H1 (cell line): ENCODE results near the gene C3orf52. TPM values are rescaled to one million over a fixed set of nuclear protein-coding genes. Genes with fewer than 3 reads are reported as not detected.

Experiments
- CTCF ChIA-PET: fragments of 300-600 bp; sonication (Branson Sonifier 250); formaldehyde crosslinking; loops from one replicate; lab custom pipeline; 2021; ENCODE audit not compliant: partially characterized antibody; lab: Charles Lee
- POLR2A ChIA-PET: fragments of 300-600 bp; sonication (Branson Sonifier 250); formaldehyde crosslinking; loops from one replicate; lab custom pipeline; 2021; ENCODE audit warnings: inconsistent platforms; ENCODE audit not compliant: partially characterized antibody; lab: Charles Lee
- DNase-seq, 2 experiments: peaks; one replicate each; pipeline versions ENCODE4 v3.0.0 to v3.0.0-alpha.2; 2010 to 2022; ENCODE audit warnings: low spot score in 2 of 2, low read depth in 1 of 2, mixed read lengths in 1 of 2
- FAIRE-seq: peaks from 2 replicates; lab custom pipeline; 2011; peaks lifted over from hg19 to GRCh38; lab: Jason Lieb, UNC
- H2AFZ ChIP-seq: 2 replicates; pipeline ENCODE4 v1.8.1; 2012; ENCODE audit warnings: low read length, inconsistent platforms
- H2AK5ac ChIP-seq: 2 replicates; pipeline ENCODE4 v1.6.1; 2013; ENCODE audit warnings: low read depth, low read length
- H2BK120ac ChIP-seq: replicated peaks from 2 replicates; pipeline ENCODE3; 2013; ENCODE audit warnings: low read depth, low read length, inconsistent platforms
- H2BK12ac ChIP-seq: 2 replicates; pipeline ENCODE4 v1.6.1; 2013; ENCODE audit warnings: low read depth, low read length
- H2BK15ac ChIP-seq: 2 replicates; pipeline ENCODE4 v1.6.1; 2013; ENCODE audit warnings: low read length
- H2BK20ac ChIP-seq: 2 replicates; pipeline ENCODE4 v1.6.1; 2013; ENCODE audit warnings: low read length
- H2BK5ac ChIP-seq: 2 replicates; pipeline ENCODE4 v1.6.1; 2013; ENCODE audit warnings: low read depth, low read length
- H3K14ac ChIP-seq: 2 replicates; pipeline ENCODE4 v1.6.1; 2013; ENCODE audit warnings: inconsistent platforms; ENCODE audit not compliant: insufficient read length
- H3K18ac ChIP-seq: 2 replicates; pipeline ENCODE4 v1.6.1; 2013; ENCODE audit warnings: low read length; ENCODE audit errors: extremely low read depth
- H3K23ac ChIP-seq: 2 replicates; pipeline ENCODE4 v1.6.1; 2013; ENCODE audit warnings: inconsistent platforms; ENCODE audit not compliant: insufficient read length
- H3K23me2 ChIP-seq: 2 replicates; pipeline ENCODE4 v1.6.1; 2013; ENCODE audit warnings: low read depth, low read length
- H3K27ac ChIP-seq: 2 replicates; pipeline ENCODE4 v1.6.1; 2011; ENCODE audit warnings: low read depth, low read length, inconsistent platforms
- H3K27me3 ChIP-seq, 4 experiments: replicated peaks in 1 of 4; 1 replicate in 1 of 4; 2 replicates in 3 of 4; pipeline versions ENCODE4 v1.6.1 to v1.8.1; 2011 to 2013; ENCODE audit warnings: low read length in 3 of 4, mild to moderate bottlenecking in 3 of 4, inconsistent platforms in 2 of 4, mixed read lengths in 2 of 4, moderate library complexity in 1 of 4; ENCODE audit not compliant: control insufficient read depth in 3 of 4, insufficient read depth in 3 of 4; ENCODE audit errors: extremely low read depth in 1 of 4
- H3K36me3 ChIP-seq, 4 experiments: 2 replicates each; pipeline versions ENCODE4 v1.6.1 to v1.8.1; 2011 to 2013; ENCODE audit warnings: mild to moderate bottlenecking in 4 of 4, low read length in 3 of 4, moderate library complexity in 2 of 4, control low read depth in 1 of 4, inconsistent platforms in 1 of 4; ENCODE audit not compliant: insufficient read depth in 4 of 4, control insufficient read depth in 2 of 4
- H3K4ac ChIP-seq: replicated peaks from 2 replicates; pipeline ENCODE3; 2013; ENCODE audit warnings: low read length, low read depth, mixed read lengths, inconsistent platforms; ENCODE audit not compliant: insufficient read length
- H3K4me1 ChIP-seq, 4 experiments: replicated peaks in 1 of 4; 1 replicate in 1 of 4; 2 replicates in 3 of 4; pipeline versions ENCODE4 v1.6.1 to v1.8.1; 2011 to 2013; ENCODE audit warnings: low read length in 3 of 4, inconsistent platforms in 2 of 4, mixed read lengths in 1 of 4; ENCODE audit not compliant: insufficient read depth in 4 of 4, control insufficient read depth in 3 of 4
- H3K4me2 ChIP-seq, 2 experiments: 2 replicates each; pipeline versions ENCODE4 v1.6.1 to v1.8.1; 2011 to 2013; ENCODE audit warnings: low read depth in 2 of 2, low read length in 2 of 2, control low read depth in 1 of 2, inconsistent platforms in 1 of 2, mild to moderate bottlenecking in 1 of 2; ENCODE audit not compliant: insufficient read depth in 1 of 2
- H3K4me3 ChIP-seq, 4 experiments: fragments of 200-600, 300-600 bp in 1 of 4; sonication (generic), shearing (Covaris generic), sonication (Bioruptor Twin) in 1 of 4; 2 replicates each; pipeline versions ENCODE4 v1.5.1 to v1.8.1; 2011 to 2016; ENCODE audit warnings: low read length in 4 of 4, low read depth in 3 of 4, control low read depth in 2 of 4, inconsistent platforms in 2 of 4, mild to moderate bottlenecking in 2 of 4, mixed read lengths in 1 of 4, moderate library complexity in 1 of 4; ENCODE audit not compliant: insufficient read depth in 2 of 4; ENCODE audit errors: extremely low read depth in 1 of 4
- H3K56ac ChIP-seq: replicated peaks from 2 replicates; pipeline ENCODE3; 2013; ENCODE audit warnings: low read depth, mild to moderate bottlenecking, mixed read lengths, low read length, inconsistent platforms; ENCODE audit not compliant: insufficient read length
- H3K79me1 ChIP-seq: 2 replicates; pipeline ENCODE4 v1.6.1; 2013; ENCODE audit warnings: low read depth, low read length, control low read depth
- H3K79me2 ChIP-seq, 2 experiments: 2 replicates each; pipeline versions ENCODE4 v1.6.1 to v1.8.1; 2012 to 2013; ENCODE audit warnings: low read length in 2 of 2, mild to moderate bottlenecking in 2 of 2, inconsistent platforms in 1 of 2; ENCODE audit not compliant: insufficient read depth in 2 of 2, control insufficient read depth in 1 of 2
- H3K9ac ChIP-seq, 4 experiments: replicated peaks in 1 of 4; 1 replicate in 1 of 4; 2 replicates in 3 of 4; pipeline versions ENCODE4 v1.6.1 to v1.8.1; 2011 to 2013; ENCODE audit warnings: low read depth in 3 of 4, low read length in 3 of 4, control low read depth in 2 of 4, mild to moderate bottlenecking in 2 of 4, moderate library complexity in 2 of 4, inconsistent platforms in 1 of 4; ENCODE audit errors: extremely low read depth in 1 of 4
- H3K9me3 ChIP-seq, 2 experiments: 2 replicates each; pipeline versions ENCODE4 v1.6.1 to v1.8.1; 2012 to 2013; ENCODE audit warnings: mild to moderate bottlenecking in 2 of 2, moderate library complexity in 2 of 2, control low read depth in 1 of 2, inconsistent platforms in 1 of 2, low read depth in 1 of 2, low read length in 1 of 2, mixed read lengths in 1 of 2; ENCODE audit not compliant: insufficient read depth in 2 of 2
- H4K20me1 ChIP-seq, 2 experiments: replicated peaks in 1 of 2; 2 replicates each; pipeline versions ENCODE3 to v1.8.1; 2011 to 2013; ENCODE audit warnings: inconsistent platforms in 2 of 2, low read length in 2 of 2, mild to moderate bottlenecking in 1 of 2; ENCODE audit not compliant: insufficient read depth in 2 of 2, control insufficient read depth in 1 of 2
- H4K5ac ChIP-seq: 2 replicates; pipeline ENCODE4 v1.6.1; 2013; ENCODE audit warnings: low read length, low read depth, mixed read lengths, inconsistent platforms; ENCODE audit not compliant: insufficient read length
- H4K8ac ChIP-seq: 2 replicates; pipeline ENCODE4 v1.8.0; 2013; ENCODE audit warnings: mild to moderate bottlenecking, moderate library complexity, low read length, inconsistent platforms; ENCODE audit not compliant: insufficient read depth; ENCODE audit errors: extremely low read depth
- H4K91ac ChIP-seq: replicated peaks from 2 replicates; pipeline ENCODE3; 2013; ENCODE audit warnings: low read length, mixed read lengths, inconsistent platforms; ENCODE audit not compliant: insufficient read length
- HDAC2 ChIP-seq, 2 experiments: fragments of 300-600 bp in 1 of 2; sonication (generic) in 1 of 2; IDR thresholded peaks; 2 replicates each; pipeline ENCODE4 v1.6.1; 2011 to 2012; ENCODE audit warnings: low read depth in 2 of 2, low read length in 2 of 2, mild to moderate bottlenecking in 2 of 2, moderate library complexity in 2 of 2, borderline replicate concordance in 1 of 2, inconsistent platforms in 1 of 2
- JUND ChIP-seq: IDR thresholded peaks from 2 replicates; pipeline ENCODE4 v1.6.1; 2011; ENCODE audit warnings: mild to moderate bottlenecking, improper control_type of control experiment, low read length
- KDM5A ChIP-seq: fragments of 200-600 bp; IDR thresholded peaks from 2 replicates; pipeline ENCODE4 v1.7.1; 2012; ENCODE audit warnings: mild to moderate bottlenecking, low read length, inconsistent platforms, mixed read lengths
- RAD21 ChIP-seq, 2 experiments: IDR thresholded peaks in 1 of 2; conservative IDR thresholded peaks in 1 of 2; 2 replicates each; pipeline ENCODE4 v1.6.1; 2011; ENCODE audit warnings: low read depth in 2 of 2, low read length in 2 of 2, improper control_type of control experiment in 1 of 2, inconsistent platforms in 1 of 2, mild to moderate bottlenecking in 1 of 2, moderate library complexity in 1 of 2
- SAP30 ChIP-seq: fragments of 300-600 bp; sonication (generic); IDR thresholded peaks from 2 replicates; pipeline ENCODE4 v1.7.1; 2012; ENCODE audit warnings: low read length, moderate library complexity, mild to moderate bottlenecking, inconsistent platforms; ENCODE audit not compliant: insufficient read depth, insufficient replicate concordance
- SIRT6 ChIP-seq: IDR thresholded peaks from one replicate; pipeline ENCODE4 v1.7.1; 2012; ENCODE audit warnings: low read length, inconsistent platforms
- SP2 ChIP-seq: IDR thresholded peaks from 2 replicates; pipeline ENCODE4 v1.6.1; 2012; ENCODE audit warnings: mild to moderate bottlenecking, low read length, inconsistent platforms
- SP4 ChIP-seq: IDR thresholded peaks from 2 replicates; pipeline ENCODE4 v1.6.1; 2012; ENCODE audit warnings: low read length, inconsistent platforms
- TBP ChIP-seq: IDR thresholded peaks from 2 replicates; pipeline ENCODE4 v1.6.1; 2011; ENCODE audit warnings: low read depth, low read length, improper control_type of control experiment
- USF2 ChIP-seq: IDR thresholded peaks from 2 replicates; pipeline ENCODE4 v1.6.1; 2011; ENCODE audit warnings: low read length, improper control_type of control experiment
- WGBS, 2 experiments: shearing (Covaris generic) in 1 of 2; methylation state at CpG; one replicate each; pipeline versions ENCODE4 v1.1.6 to v1.1.7; 2013 to 2015; ENCODE audit warnings: low lambda C conversion rate in 2 of 2, mixed read lengths in 2 of 2, inconsistent platforms in 1 of 2, low coverage in 1 of 2, missing lambda C conversion rate in 1 of 2; ENCODE audit not compliant: insufficient replicate concordance in 2 of 2, insufficient coverage in 1 of 2, insufficient read length in 1 of 2; ENCODE audit errors: extremely low coverage in 1 of 2, missing lambda C conversion rate in 1 of 2; 5-methylcytosine and 5-hydroxymethylcytosine counted together
- polyA plus RNA-seq, 7 experiments: library from polyadenylated mRNA; depleted of rRNA in 3 of 7; stranded (reverse) in 5 of 7; unstranded in 2 of 7; fragments of >200 nt in 5 of 7; fragments of 200-250 nt in 2 of 7; gene quantifications; 1 replicate in 5 of 7; 2 replicates in 1 of 7; 4 replicates in 1 of 7; pipeline versions ENCODE4 v1.2.1 to v1.2.3, GENCODE V29; 2011 to 2013; ENCODE audit warnings: missing spikeins in 2 of 7, mixed read lengths in 2 of 7
- total RNA-seq: library from RNA; stranded (reverse); fragmentation: NEBNext Ultra II Directional; extraction: Animal tissue kit (Norgen Biotek cat#: 25700); gene quantifications from 2 replicates; pipeline ENCODE4 v1.2.1, GENCODE V29; 2021

The C3orf52 gene
- total and polyA plus RNA-seq, 2 of the 8 experiments (the other 6 are each of a cell fraction or from before 2014, with no cell fraction given), result 9.7 to 13.1 TPM

GRCh38 chr3:112167758-112168157 lies 81.6 kb downstream of the C3orf52 start:
- H3K9me3 ChIP-seq, result peaks cover 10% of the 10 kb centered on the region in 2 experiments
- POLR2A ChIA-PET, result no interaction called here
- FAIRE-seq (no peak), DNase-seq (no peak)
- H2BK15ac ChIP-seq, result no peak overlapping the region
- no peaks in the 10 kb centered on the region for H4K20me1 ChIP-seq
- CTCF ChIA-PET, result no interaction called here
- no peak overlapping the region for H3K18ac ChIP-seq
- no peaks in the 10 kb centered on the region for H3K79me1 ChIP-seq
- H3K56ac ChIP-seq, result no peak overlapping the region
- no peaks in the 10 kb centered on the region for H3K27me3 ChIP-seq
- H2BK20ac ChIP-seq, result no peak overlapping the region
- H3K27ac ChIP-seq, result no peak overlapping the region
- no peak overlapping the region for H3K4ac ChIP-seq
- H3K36me3 ChIP-seq, result peaks cover 0 to 2% (median 0%) of the 10 kb centered on the region in 4 experiments; a peak in 1 of 8 replicates
- H3K9ac ChIP-seq, result no peak overlapping the region
- TF ChIP-seq TBP (no peak), USF2 (no peak), HDAC2 (IDR thresholded peaks at IDR 0.05; ENCODE audit: borderline replicate concordance in 1 of 2, low read depth in 2 of 2, low read length in 2 of 2) (no peak), SP2 (no peak), SP4 (no peak), RAD21 (IDR thresholded peaks at IDR 0.05 in 1 of 2, conservative IDR thresholded peaks at IDR 0.05 in 1 of 2; ENCODE audit: low read depth in 2 of 2, low read length in 2 of 2) (no peak), SIRT6 (no peak), JUND (no peak), KDM5A (no peak), SAP30 (no peak)
- TF ChIP-seq, all 59 proteins: peak for 0
- no peak overlapping the region for H2AK5ac ChIP-seq
- WGBS, 2 experiments, result 94% methylated on average over 2 of the region's 2 CpGs; no CpG with 5 or more reads in 1 of the 2 experiments
- H3K14ac ChIP-seq, result no peak overlapping the region
- H4K8ac ChIP-seq, result no peak overlapping the region
- no peak overlapping the region for H2BK12ac ChIP-seq
- no peak overlapping the region for H4K91ac ChIP-seq
- no peak overlapping the region for H4K5ac ChIP-seq
- no peak overlapping the region for H3K4me2 ChIP-seq
- no peaks in the 10 kb centered on the region for H3K4me1 ChIP-seq
- no peak overlapping the region for H2BK120ac ChIP-seq
- peaks cover 2% of the 10 kb centered on the region; the same call in 1 of the 2 replicates for H3K23me2 ChIP-seq
- H2BK5ac ChIP-seq, result no peak overlapping the region
- H2AFZ ChIP-seq, result no peak overlapping the region
- no peak overlapping the region for H3K23ac ChIP-seq
- H3K79me2 ChIP-seq, result no peaks in the 10 kb centered on the region
- no peak overlapping the region for H3K4me3 ChIP-seq
